Measurements from ENCODE around the gene ENO2.

The ENO2 gene

GRCh38 chr12:6912164-6912935 is 2.0 kb upstream of the ENO2 start:
- DNase-seq (ENCODE audit: low read depth), result no peak

- DNase-seq (ENCODE audit: low read depth), result no peak
These were observed 788 bp downstream of the ENO2 start for GRCh38 chr12:6914947-6915788.

- DNase-seq (ENCODE audit: low read depth), result no peak
These were observed 1.5 kb downstream of the ENO2 start for GRCh38 chr12:6915789-6916285.

GRCh38 chr12:6916426-6917200 is 2.2 kb downstream of the ENO2 start:
- DNase-seq (ENCODE audit: low read depth), result no peak

- no peak for DNase-seq (ENCODE audit: low read depth)
These were observed 3.3 kb downstream of the ENO2 start for GRCh38 chr12:6917491-6918231.

- no peak for DNase-seq (ENCODE audit: low read depth)
These were observed 5.2 kb downstream of the ENO2 start for GRCh38 chr12:6919588-6919987.

- DNase-seq (ENCODE audit: low read depth), result no peak
These were observed 7.2 kb downstream of the ENO2 start for GRCh38 chr12:6921539-6921938.

GRCh38 chr12:6921996-6922946 is 7.9 kb downstream of the ENO2 start:
- DNase-seq (ENCODE audit: low read depth), result no peak

- DNase-seq (ENCODE audit: low read depth), result no peak
These were observed 8.8 kb downstream of the ENO2 start for GRCh38 chr12:6923003-6923732.

GRCh38 chr12:6923851-6924250 is 9.5 kb downstream of the ENO2 start:
- no peak for DNase-seq (ENCODE audit: low read depth)

- no peak for DNase-seq (ENCODE audit: low read depth)
These were observed 10.8 kb downstream of the ENO2 start for GRCh38 chr12:6925239-6925539.

- no peak for DNase-seq (ENCODE audit: low read depth)
These were observed 11.3 kb downstream of the ENO2 start for GRCh38 chr12:6925540-6926279.

- no peak for DNase-seq (ENCODE audit: low read depth)
These were observed 13.1 kb downstream of the ENO2 start, which contains the start of gene ATN1 for GRCh38 chr12:6927379-6928021. Gene ATN1 (plus strand): TSS chr12:6927959. CDS start chr12:6934002, 6,043 bp downstream.

- no peak for DNase-seq (ENCODE audit: low read depth)
These were observed 13.8 kb downstream of the ENO2 start for GRCh38 chr12:6928022-6928702.

- no peak for DNase-seq (ENCODE audit: low read depth)
These were observed 14.5 kb downstream of the ENO2 start for GRCh38 chr12:6928703-6929407.

- no peak for DNase-seq (ENCODE audit: low read depth)
These were observed 15.4 kb downstream of the ENO2 start for GRCh38 chr12:6929466-6930452.

All from stimulated activated CD8-positive, alpha-beta memory T cell treated with anti-CD3 and anti-CD28 coated beads, Interleukin-15, amount 100 ng/mL, for 24 hours (primary cell).